GM19238 (cell line): ENCODE data around the gene NDUFS4.
"Not testable (repeated sequence)": the region's sequence is repeated elsewhere in the genome, so short reads cannot be mapped to it uniquely, and the experiment has no call there.

Experiments used
- DNase-seq: peaks from one replicate; pipeline ENCODE4 v3.0.0; 2011; ENCODE audit warnings: low spot score; ENCODE audit not compliant: insufficient read length

Gene NDUFS4

GRCh38 chr5:53575101-53575500, 14.7 kb downstream of the NDUFS4 start:
- DNase-seq, result no peak

- DNase-seq, result no peak
Measured at GRCh38 chr5:53575831-53576230, 15.4 kb downstream of the NDUFS4 start.

GRCh38 chr5:53576674-53577073, 16.2 kb downstream of the NDUFS4 start:
- DNase-seq, result no peak

- DNase-seq, result no peak
Measured at GRCh38 chr5:53578854-53579253, 18.4 kb downstream of the NDUFS4 start.

GRCh38 chr5:53580547-53580946, 20.1 kb downstream of the NDUFS4 start:
- DNase-seq, result no peak

- DNase-seq, result no peak
Measured at GRCh38 chr5:53582225-53582624, 21.8 kb downstream of the NDUFS4 start.

- no peak for DNase-seq
Measured at GRCh38 chr5:53590759-53591158, 30.3 kb downstream of the NDUFS4 start.

GRCh38 chr5:53594419-53594818, 34.0 kb downstream of the NDUFS4 start:
- DNase-seq, result no peak

GRCh38 chr5:53597894-53598293, 37.5 kb downstream of the NDUFS4 start:
- no peak for DNase-seq

- no peak for DNase-seq
Measured at GRCh38 chr5:53601570-53601969, 41.1 kb downstream of the NDUFS4 start.

- no peak for DNase-seq
Measured at GRCh38 chr5:53603009-53603687, 42.7 kb downstream of the NDUFS4 start.

- DNase-seq, result no peak
Measured at GRCh38 chr5:53604309-53604708, 43.9 kb downstream of the NDUFS4 start.

GRCh38 chr5:53607886-53608285, 47.4 kb downstream of the NDUFS4 start:
- DNase-seq, result no peak

- not testable (repeated sequence) for DNase-seq
Measured at GRCh38 chr5:53608897-53609296, 48.5 kb downstream of the NDUFS4 start.

- DNase-seq, result no peak
Measured at GRCh38 chr5:53613061-53613460, 52.6 kb downstream of the NDUFS4 start.

GRCh38 chr5:53613536-53613935, 53.1 kb downstream of the NDUFS4 start:
- no peak for DNase-seq

- no peak for DNase-seq
Measured at GRCh38 chr5:53614376-53614885, 54.0 kb downstream of the NDUFS4 start.

GRCh38 chr5:53616939-53617549, 56.6 kb downstream of the NDUFS4 start:
- DNase-seq, result no peak

GRCh38 chr5:53631251-53631650, 70.8 kb downstream of the NDUFS4 start:
- no peak for DNase-seq

GRCh38 chr5:53642061-53642460, 81.6 kb downstream of the NDUFS4 start:
- no peak for DNase-seq

- DNase-seq, result no peak
Measured at GRCh38 chr5:53643445-53643844, 83.0 kb downstream of the NDUFS4 start.

- no peak for DNase-seq
Measured at GRCh38 chr5:53645078-53645477, 84.6 kb downstream of the NDUFS4 start.

GRCh38 chr5:53649352-53649751, 88.9 kb downstream of the NDUFS4 start:
- DNase-seq, result no peak
